ENCODE data around the gene GPHN.

Gene GPHN

GRCh38 chr14:66641861-66642635 lies 134.1 kb downstream of the GPHN start:
- H3K9me3 ChIP-seq (ENCODE audit: control insufficient read depth, low read depth, low read length) = no peaks in the 10 kb centered on the region
- H3K36me3 ChIP-seq (ENCODE audit: control insufficient read depth, low read depth, low read length) = no peaks in the 10 kb centered on the region
- no peak overlapping the region for H3K4me3 ChIP-seq (ENCODE audit: low read length)
- H3K4me1 ChIP-seq (ENCODE audit: control insufficient read depth, low read depth, low read length) = no peaks in the 10 kb centered on the region
- no peak overlapping the region for H3K27ac ChIP-seq (ENCODE audit: low read length)
- H3K9ac ChIP-seq (ENCODE audit: low read length) = no peak overlapping the region
- no peaks in the 10 kb centered on the region for H3K27me3 ChIP-seq (ENCODE audit: control insufficient read depth, insufficient read depth, low read length)

- no peaks in the 10 kb centered on the region for H3K9me3 ChIP-seq (ENCODE audit: control insufficient read depth, low read depth, low read length)
- no peak overlapping the region for H3K4me3 ChIP-seq (ENCODE audit: low read length)
- no peak overlapping the region for H3K9ac ChIP-seq (ENCODE audit: low read length)
- H3K27ac ChIP-seq (ENCODE audit: low read length) = no peak overlapping the region
- no peaks in the 10 kb centered on the region for H3K27me3 ChIP-seq (ENCODE audit: control insufficient read depth, insufficient read depth, low read length)
- H3K4me1 ChIP-seq (ENCODE audit: control insufficient read depth, low read depth, low read length) = no peaks in the 10 kb centered on the region
- H3K36me3 ChIP-seq (ENCODE audit: control insufficient read depth, low read depth, low read length) = no peaks in the 10 kb centered on the region
These were observed 135.4 kb downstream of the GPHN start for GRCh38 chr14:66643344-66643743.

DNA sequence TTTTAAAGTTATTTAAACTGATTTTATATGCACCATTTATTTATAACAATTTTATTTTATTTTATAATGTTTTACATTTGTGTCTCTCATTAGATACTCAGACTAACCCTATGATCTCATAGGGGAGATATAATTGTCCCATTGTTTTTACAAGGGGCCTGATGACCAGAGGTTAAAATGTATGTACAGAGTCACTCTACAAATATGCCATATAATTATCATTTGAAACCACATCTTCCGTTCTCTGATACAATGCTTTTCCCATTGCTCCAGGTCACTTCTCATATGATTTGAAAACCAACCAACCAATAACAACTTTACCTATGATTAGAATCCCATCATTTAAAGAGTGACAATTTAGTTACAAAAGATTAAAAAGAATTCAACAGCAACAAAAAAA lies 137.8 kb downstream of the GPHN start:
- Histone ChIP-seq H3K4me1 (ENCODE audit: control insufficient read depth, low read depth, low read length) (no peaks in the 10 kb centered on the region), H3K9me3 (ENCODE audit: control insufficient read depth, low read depth, low read length) (no peaks in the 10 kb centered on the region), H3K36me3 (ENCODE audit: control insufficient read depth, low read depth, low read length) (no peaks in the 10 kb centered on the region), H3K27me3 (ENCODE audit: control insufficient read depth, insufficient read depth, low read length) (no peaks in the 10 kb centered on the region), H3K4me3 (ENCODE audit: low read length) (no peak overlapping the region), H3K9ac (ENCODE audit: low read length) (no peak overlapping the region), H3K27ac (ENCODE audit: low read length) (no peak overlapping the region)

DNA sequence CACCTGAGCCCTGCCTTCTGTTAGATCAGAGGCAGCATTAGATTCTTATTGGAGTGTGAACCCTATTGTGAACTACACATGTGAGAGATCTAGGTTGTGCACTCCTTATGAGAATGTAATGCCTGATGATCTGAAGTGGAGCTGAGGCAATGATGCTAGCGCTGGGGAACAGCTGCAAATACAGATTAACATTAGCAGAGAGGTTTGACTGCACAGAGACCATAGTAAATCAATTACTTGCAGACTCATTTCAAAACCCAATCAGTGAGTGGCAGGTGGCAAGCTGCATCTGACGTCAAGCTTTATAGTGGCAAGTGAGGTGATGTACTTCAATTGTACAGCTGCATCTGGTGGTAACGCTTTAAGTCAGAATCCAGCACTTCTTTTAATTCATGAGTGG lies 141.6 kb downstream of the GPHN start:
- Histone ChIP-seq H3K9ac (ENCODE audit: low read length) (no peak overlapping the region), H3K27ac (ENCODE audit: low read length) (no peak overlapping the region), H3K27me3 (ENCODE audit: control insufficient read depth, insufficient read depth, low read length) (no peaks in the 10 kb centered on the region), H3K9me3 (ENCODE audit: control insufficient read depth, low read depth, low read length) (no peaks in the 10 kb centered on the region), H3K36me3 (ENCODE audit: control insufficient read depth, low read depth, low read length) (no peaks in the 10 kb centered on the region), H3K4me3 (ENCODE audit: low read length) (no peak overlapping the region), H3K4me1 (ENCODE audit: control insufficient read depth, low read depth, low read length) (peaks cover 5% of the 10 kb centered on the region)

DNA sequence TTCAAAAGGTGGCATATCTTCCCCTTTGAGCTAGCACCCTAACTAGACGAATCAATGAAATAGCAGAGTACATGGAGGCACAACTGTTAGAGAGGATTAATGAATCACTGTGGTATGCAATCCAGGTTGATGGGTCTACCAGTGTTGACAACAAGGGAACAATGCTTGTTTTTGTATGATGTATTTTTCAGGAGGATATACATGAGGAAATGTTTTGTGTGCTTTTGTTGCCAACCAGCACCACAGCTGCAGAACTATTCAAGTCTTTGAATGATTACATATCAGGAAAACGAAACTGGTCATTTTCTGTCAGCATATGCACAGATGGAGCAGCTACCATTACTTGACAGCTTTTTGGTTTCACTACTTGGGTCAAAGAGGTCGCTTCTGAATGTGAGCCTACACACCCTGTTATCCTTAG lies 142.6 kb downstream of the GPHN start:
- Histone ChIP-seq H3K27me3 (ENCODE audit: control insufficient read depth, insufficient read depth, low read length) (no peaks in the 10 kb centered on the region), H3K9me3 (ENCODE audit: control insufficient read depth, low read depth, low read length) (no peaks in the 10 kb centered on the region), H3K9ac (ENCODE audit: low read length) (no peak overlapping the region), H3K4me3 (ENCODE audit: low read length) (no peak overlapping the region), H3K36me3 (ENCODE audit: control insufficient read depth, low read depth, low read length) (no peaks in the 10 kb centered on the region), H3K4me1 (ENCODE audit: control insufficient read depth, low read depth, low read length) (peaks cover 5% of the 10 kb centered on the region), H3K27ac (ENCODE audit: low read length) (no peak overlapping the region)

DNA sequence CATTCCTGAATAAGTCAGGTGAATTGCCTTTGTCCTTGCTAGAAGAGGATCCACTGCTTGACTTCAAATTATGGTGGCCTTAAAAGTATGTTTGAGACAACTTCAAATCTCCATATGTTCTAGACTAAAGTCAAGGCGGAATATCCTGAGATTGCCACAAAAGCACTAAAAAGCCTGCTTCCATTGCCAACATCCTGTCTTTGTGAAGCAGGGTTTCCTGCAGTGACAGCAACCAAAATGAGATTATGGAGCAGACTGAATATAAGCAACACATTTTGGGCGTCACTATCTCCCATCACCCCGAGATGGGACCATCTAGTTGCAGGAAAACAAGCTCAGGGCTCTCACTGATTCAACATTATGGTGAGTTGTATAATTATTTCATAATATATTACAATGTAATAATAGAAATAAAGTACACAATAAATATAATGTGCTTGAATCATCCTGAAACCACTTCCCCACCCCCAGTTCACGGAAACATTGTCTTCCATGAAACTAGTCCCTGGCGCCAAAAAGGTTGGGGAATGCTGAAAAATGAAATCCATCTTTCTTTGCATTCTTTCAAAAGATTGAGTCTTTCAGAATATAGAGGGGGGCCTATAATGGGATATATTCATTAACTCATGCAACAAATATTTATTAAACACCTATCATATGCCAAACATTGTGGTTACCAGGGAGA lies 143.7 kb downstream of the GPHN start:
- no peaks in the 10 kb centered on the region for H3K9me3 ChIP-seq (ENCODE audit: control insufficient read depth, low read depth, low read length)
- H3K27me3 ChIP-seq (ENCODE audit: control insufficient read depth, insufficient read depth, low read length) = no peaks in the 10 kb centered on the region
- H3K27ac ChIP-seq (ENCODE audit: low read length) = no peak overlapping the region
- no peaks in the 10 kb centered on the region for H3K36me3 ChIP-seq (ENCODE audit: control insufficient read depth, low read depth, low read length)
- H3K4me1 ChIP-seq (ENCODE audit: control insufficient read depth, low read depth, low read length) = peaks cover 5% of the 10 kb centered on the region
- H3K4me3 ChIP-seq (ENCODE audit: low read length) = no peak overlapping the region
- H3K9ac ChIP-seq (ENCODE audit: low read length) = no peak overlapping the region

GRCh38 chr14:66652525-66653106 lies 144.7 kb downstream of the GPHN start:
- Histone ChIP-seq H3K4me1 (ENCODE audit: control insufficient read depth, low read depth, low read length) (peaks cover 5% of the 10 kb centered on the region), H3K9me3 (ENCODE audit: control insufficient read depth, low read depth, low read length) (peaks cover 4% of the 10 kb centered on the region), H3K9ac (ENCODE audit: low read length) (no peak overlapping the region), H3K27me3 (ENCODE audit: control insufficient read depth, insufficient read depth, low read length) (no peaks in the 10 kb centered on the region), H3K4me3 (ENCODE audit: low read length) (no peak overlapping the region), H3K27ac (ENCODE audit: low read length) (no peak overlapping the region), H3K36me3 (ENCODE audit: control insufficient read depth, low read depth, low read length) (no peaks in the 10 kb centered on the region)

GRCh38 chr14:66657780-66658179 lies 149.8 kb downstream of the GPHN start:
- peaks cover 3% of the 10 kb centered on the region for H3K4me1 ChIP-seq (ENCODE audit: control insufficient read depth, low read depth, low read length)
- no peak overlapping the region for H3K4me3 ChIP-seq (ENCODE audit: low read length)
- no peak overlapping the region for H3K9ac ChIP-seq (ENCODE audit: low read length)
- no peak overlapping the region for H3K27ac ChIP-seq (ENCODE audit: low read length)
- no peaks in the 10 kb centered on the region for H3K36me3 ChIP-seq (ENCODE audit: control insufficient read depth, low read depth, low read length)
- H3K27me3 ChIP-seq (ENCODE audit: control insufficient read depth, insufficient read depth, low read length) = no peaks in the 10 kb centered on the region
- peaks cover 9% of the 10 kb centered on the region for H3K9me3 ChIP-seq (ENCODE audit: control insufficient read depth, low read depth, low read length)

GRCh38 chr14:66662374-66662773 lies 154.4 kb downstream of the GPHN start:
- Histone ChIP-seq H3K9me3 (ENCODE audit: control insufficient read depth, low read depth, low read length) (peaks cover 6% of the 10 kb centered on the region), H3K36me3 (ENCODE audit: control insufficient read depth, low read depth, low read length) (no peaks in the 10 kb centered on the region)

DNA sequence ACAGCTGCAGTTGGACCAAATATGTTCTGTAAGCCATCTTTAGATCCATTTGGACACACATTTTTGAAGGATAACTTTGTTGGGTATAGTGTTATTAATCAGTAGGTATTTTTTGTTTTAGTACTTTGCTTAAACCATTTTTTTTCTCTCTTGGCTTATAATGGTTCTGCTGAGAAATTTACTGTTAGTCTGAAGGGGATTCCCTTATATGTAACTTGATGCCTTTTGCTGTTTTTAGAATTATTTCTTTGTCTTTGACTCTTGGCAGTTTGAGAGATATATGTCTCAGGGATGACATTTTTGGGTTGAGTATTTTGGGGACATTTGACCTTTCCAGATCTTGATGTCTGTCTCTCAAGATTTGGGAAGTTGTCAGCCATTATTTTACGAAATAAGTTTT lies 169.8 kb downstream of the GPHN start:
- Histone ChIP-seq H3K9ac (ENCODE audit: low read length) (no peak overlapping the region), H3K4me1 (ENCODE audit: control insufficient read depth, low read depth, low read length) (no peaks in the 10 kb centered on the region), H3K27ac (ENCODE audit: low read length) (no peak overlapping the region), H3K9me3 (ENCODE audit: control insufficient read depth, low read depth, low read length) (peaks cover 18% of the 10 kb centered on the region), H3K36me3 (ENCODE audit: control insufficient read depth, low read depth, low read length) (no peaks in the 10 kb centered on the region), H3K27me3 (ENCODE audit: control insufficient read depth, insufficient read depth, low read length) (no peaks in the 10 kb centered on the region), H3K4me3 (ENCODE audit: low read length) (no peak overlapping the region)

More at GRCh38 chr14:66662374-66662773, 154.4 kb downstream of the GPHN start:
- no peaks in the 10 kb centered on the region for H3K27me3 ChIP-seq (ENCODE audit: control insufficient read depth, insufficient read depth, low read length)
- no peak overlapping the region for H3K27ac ChIP-seq (ENCODE audit: low read length)
- H3K4me3 ChIP-seq (ENCODE audit: low read length) = no peak overlapping the region
- H3K9ac ChIP-seq (ENCODE audit: low read length) = no peak overlapping the region
- no peaks in the 10 kb centered on the region for H3K4me1 ChIP-seq (ENCODE audit: control insufficient read depth, low read depth, low read length)

DNA sequence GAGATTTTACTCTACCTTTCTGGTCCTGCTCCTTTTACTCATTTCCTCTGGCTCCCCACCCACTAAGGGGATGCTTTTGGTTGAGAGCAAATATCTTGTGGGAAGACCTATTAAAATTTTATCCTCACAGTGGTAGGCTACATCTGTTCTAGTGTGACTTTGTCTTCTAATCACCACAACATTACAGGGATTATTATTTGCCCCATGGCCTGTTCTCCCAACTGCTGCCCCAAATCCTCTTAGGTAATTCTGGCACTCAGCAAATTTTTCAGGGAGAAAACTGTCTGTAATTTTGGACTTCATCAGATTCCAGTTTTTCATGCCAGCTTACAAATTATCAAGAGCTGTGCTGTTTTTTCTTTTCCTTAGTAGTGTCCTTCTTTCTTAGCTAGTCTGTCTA lies 172.3 kb downstream of the GPHN start:
- Histone ChIP-seq H3K27ac (ENCODE audit: low read length) (no peak overlapping the region), H3K9me3 (ENCODE audit: control insufficient read depth, low read depth, low read length) (peaks cover 18% of the 10 kb centered on the region), H3K9ac (ENCODE audit: low read length) (no peak overlapping the region), H3K4me1 (ENCODE audit: control insufficient read depth, low read depth, low read length) (no peaks in the 10 kb centered on the region), H3K27me3 (ENCODE audit: control insufficient read depth, insufficient read depth, low read length) (no peaks in the 10 kb centered on the region), H3K36me3 (ENCODE audit: control insufficient read depth, low read depth, low read length) (no peaks in the 10 kb centered on the region), H3K4me3 (ENCODE audit: low read length) (no peak overlapping the region)

Measured in iPS-18a (cell line).